Measurements from ENCODE around the gene MLH3. TPM values are rescaled to one million over a fixed set of nuclear protein-coding genes. Genes with fewer than 3 reads are reported as not detected.

The MLH3 gene
- total RNA-seq, 1 donor from 2014 or later, result 47.0 TPM

- no peak for DNase-seq (ENCODE audit: low spot score in 2 of 2, unreplicated experiment in 2 of 2)
- H3K9me3 Mint-ChIP-seq, result no peaks in the 10 kb centered on the region
- H3K27me3 Mint-ChIP-seq (ENCODE audit: low read depth), result no peaks in the 10 kb centered on the region
- H3K4me1 Mint-ChIP-seq, result no peaks in the 10 kb centered on the region
- TF ChIP-seq CTCF (IDR thresholded peaks at IDR 0.05; ENCODE audit: unreplicated experiment), result no peak
- H3K27ac Mint-ChIP-seq, result no peak overlapping the region
- H3K36me3 Mint-ChIP-seq, result peaks cover 43% of the 10 kb centered on the region
- H3K4me3 Mint-ChIP-seq, result no peak overlapping the region
Measured at GRCh38 chr14:75094896-75095295, 43.6 kb upstream of the MLH3 start.

- no peaks in the 10 kb centered on the region for H3K4me1 Mint-ChIP-seq
- H3K9me3 Mint-ChIP-seq, result no peaks in the 10 kb centered on the region
- H3K27me3 Mint-ChIP-seq (ENCODE audit: low read depth), result no peaks in the 10 kb centered on the region
- TF ChIP-seq CTCF (IDR thresholded peaks at IDR 0.05; ENCODE audit: unreplicated experiment), result no peak
- H3K27ac Mint-ChIP-seq, result no peak overlapping the region
- no peak for DNase-seq (ENCODE audit: low spot score in 2 of 2, unreplicated experiment in 2 of 2)
- H3K36me3 Mint-ChIP-seq, result peaks cover 34% of the 10 kb centered on the region
- H3K4me3 Mint-ChIP-seq, result no peak overlapping the region
Measured at GRCh38 chr14:75092698-75093097, 41.4 kb upstream of the MLH3 start.

- no peaks in the 10 kb centered on the region for H3K27me3 Mint-ChIP-seq (ENCODE audit: low read depth)
- no peak overlapping the region for H3K27ac Mint-ChIP-seq
- peaks cover 42% of the 10 kb centered on the region for H3K36me3 Mint-ChIP-seq
- no peak overlapping the region for H3K4me3 Mint-ChIP-seq
- no peak for DNase-seq (ENCODE audit: low spot score in 2 of 2, unreplicated experiment in 2 of 2)
- H3K9me3 Mint-ChIP-seq, result no peaks in the 10 kb centered on the region
- no peaks in the 10 kb centered on the region for H3K4me1 Mint-ChIP-seq
- no peak for TF ChIP-seq CTCF (IDR thresholded peaks at IDR 0.05; ENCODE audit: unreplicated experiment)
Measured at GRCh38 chr14:75091251-75091650, 40.0 kb upstream of the MLH3 start.

GRCh38 chr14:75090353-75090752, 39.1 kb upstream of the MLH3 start:
- no peak for DNase-seq (ENCODE audit: low spot score in 2 of 2, unreplicated experiment in 2 of 2)
- no peak for TF ChIP-seq CTCF (IDR thresholded peaks at IDR 0.05; ENCODE audit: unreplicated experiment)
- Mint-ChIP-seq H3K4me3 (no peak overlapping the region), H3K36me3 (peaks cover 47% of the 10 kb centered on the region), H3K9me3 (no peaks in the 10 kb centered on the region), H3K27me3 (ENCODE audit: low read depth) (no peaks in the 10 kb centered on the region), H3K27ac (no peak overlapping the region), H3K4me1 (no peaks in the 10 kb centered on the region)

- no peak overlapping the region for H3K27ac Mint-ChIP-seq
- peak in 1 of 2 experiments; percentile 50 for DNase-seq (ENCODE audit: low spot score in 2 of 2, unreplicated experiment in 2 of 2)
- no peaks in the 10 kb centered on the region for H3K9me3 Mint-ChIP-seq
- H3K36me3 Mint-ChIP-seq, result peaks cover 51% of the 10 kb centered on the region
- H3K27me3 Mint-ChIP-seq (ENCODE audit: low read depth), result no peaks in the 10 kb centered on the region
- H3K4me3 Mint-ChIP-seq, result no peak overlapping the region
- H3K4me1 Mint-ChIP-seq, result no peaks in the 10 kb centered on the region
- TF ChIP-seq CTCF (IDR thresholded peaks at IDR 0.05; ENCODE audit: unreplicated experiment), result peak; percentile 50
Measured at GRCh38 chr14:75088566-75089373, 37.5 kb upstream of the MLH3 start.
